HL-60 (cell line): ENCODE results near the gene PRDM10.

Source experiments
- CTCF ChIP-seq: IDR thresholded peaks from one replicate; pipeline ENCODE4 v1.5.1; 2011; ENCODE audit warnings: low read length, control low read depth, inconsistent platforms; ENCODE audit not compliant: insufficient read depth
- REST ChIP-seq: IDR thresholded peaks from 2 replicates; pipeline ENCODE4 v1.6.1; 2012; ENCODE audit warnings: low read depth; ENCODE audit not compliant: insufficient replicate concordance

GRCh38 chr11:129939510-129939909 lies 63.1 kb downstream of the PRDM10 start:
- TF ChIP-seq CTCF (no peak), REST (no peak)
